Hepatocyte (in vitro differentiated cells): Measurements from ENCODE around the gene ANGPTL4.

Experiments
- CTCF ChIP-seq: fragments of 200-600 bp; sonication (generic); IDR thresholded peaks from 2 replicates; pipeline ENCODE4 v1.5.1; 2016; ENCODE audit warnings: antibody characterized with exemption, mild to moderate bottlenecking; ENCODE audit not compliant: poor library complexity
- EZH2 ChIP-seq: fragments of 200-600 bp; sonication (generic); IDR thresholded peaks from 2 replicates; pipeline ENCODE4 v1.6.1; 2016; ENCODE audit warnings: antibody characterized with exemption, mild to moderate bottlenecking, borderline replicate concordance

- TF ChIP-seq CTCF (no peak), EZH2 (no peak)
These were observed 31.7 kb downstream of the ANGPTL4 start for GRCh38 chr19:8395621-8396082.
